Measurements from ENCODE around the gene FAM131C. TPM values are rescaled to one million over a fixed set of nuclear protein-coding genes. Genes with fewer than 3 reads are reported as not detected.
A peak's percentile ranks its signal among the peaks of the same experiment; 100 is the strongest.

FAM131C gene
- total RNA-seq, 1 donor = 0.36 TPM

DNA sequence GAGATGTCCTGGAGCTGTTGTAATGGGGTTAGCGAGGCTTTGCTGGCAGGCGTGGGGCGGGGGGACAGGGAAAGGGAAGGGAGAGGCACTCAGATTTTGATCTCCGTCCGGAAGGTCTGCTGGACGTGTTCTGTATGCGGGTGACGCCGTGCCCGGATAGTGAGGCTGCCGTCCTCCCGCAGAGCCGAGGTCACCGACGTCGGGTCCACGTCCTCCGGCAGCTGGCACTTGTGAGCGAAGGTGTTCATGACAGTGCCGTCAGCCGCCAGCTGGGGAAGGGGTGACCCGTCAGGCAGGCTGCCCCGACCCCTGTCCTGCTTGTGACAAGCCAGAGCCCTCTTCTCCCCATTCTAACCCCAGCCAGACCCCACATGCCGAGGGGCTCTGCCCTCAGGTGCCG lies 58.0 kb downstream of the FAM131C start:
- Histone ChIP-seq H3K36me3 (ENCODE audit: insufficient read depth, low read length) (no peaks in the 10 kb centered on the region), H3K27me3 (ENCODE audit: insufficient read depth, low read length) (no peaks in the 10 kb centered on the region), H3K79me2 (ENCODE audit: insufficient read depth, low read length) (peaks cover 10% of the 10 kb centered on the region), H2AFZ (ENCODE audit: low read length) (no peak overlapping the region), H3K27ac (ENCODE audit: low read depth, low read length) (no peak overlapping the region), H3K4me1 (ENCODE audit: insufficient read depth, low read length) (peaks cover 60% of the 10 kb centered on the region), H4K20me1 (ENCODE audit: insufficient read depth, low read length) (no peaks in the 10 kb centered on the region), H3K4me3 (ENCODE audit: insufficient read depth, low read length) (no peak overlapping the region), H3K4me2 (ENCODE audit: insufficient read depth, low read length) (peak overlapping the region; percentile 84), H3K9me3 (ENCODE audit: low read depth, low read length) (no peaks in the 10 kb centered on the region)
- DNase-seq (ENCODE audit: insufficient read length, low spot score, missing footprints) = peak; percentile 77
- TF ChIP-seq, protein P1, sequence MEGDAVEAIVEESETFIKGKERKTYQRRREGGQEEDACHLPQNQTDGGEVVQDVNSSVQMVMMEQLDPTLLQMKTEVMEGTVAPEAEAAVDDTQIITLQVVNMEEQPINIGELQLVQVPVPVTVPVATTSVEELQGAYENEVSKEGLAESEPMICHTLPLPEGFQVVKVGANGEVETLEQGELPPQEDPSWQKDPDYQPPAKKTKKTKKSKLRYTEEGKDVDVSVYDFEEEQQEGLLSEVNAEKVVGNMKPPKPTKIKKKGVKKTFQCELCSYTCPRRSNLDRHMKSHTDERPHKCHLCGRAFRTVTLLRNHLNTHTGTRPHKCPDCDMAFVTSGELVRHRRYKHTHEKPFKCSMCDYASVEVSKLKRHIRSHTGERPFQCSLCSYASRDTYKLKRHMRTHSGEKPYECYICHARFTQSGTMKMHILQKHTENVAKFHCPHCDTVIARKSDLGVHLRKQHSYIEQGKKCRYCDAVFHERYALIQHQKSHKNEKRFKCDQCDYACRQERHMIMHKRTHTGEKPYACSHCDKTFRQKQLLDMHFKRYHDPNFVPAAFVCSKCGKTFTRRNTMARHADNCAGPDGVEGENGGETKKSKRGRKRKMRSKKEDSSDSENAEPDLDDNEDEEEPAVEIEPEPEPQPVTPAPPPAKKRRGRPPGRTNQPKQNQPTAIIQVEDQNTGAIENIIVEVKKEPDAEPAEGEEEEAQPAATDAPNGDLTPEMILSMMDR (IDR thresholded peaks at IDR 0.05; ENCODE audit: extremely low read depth, low read depth, low read length) = no peak

DNA sequence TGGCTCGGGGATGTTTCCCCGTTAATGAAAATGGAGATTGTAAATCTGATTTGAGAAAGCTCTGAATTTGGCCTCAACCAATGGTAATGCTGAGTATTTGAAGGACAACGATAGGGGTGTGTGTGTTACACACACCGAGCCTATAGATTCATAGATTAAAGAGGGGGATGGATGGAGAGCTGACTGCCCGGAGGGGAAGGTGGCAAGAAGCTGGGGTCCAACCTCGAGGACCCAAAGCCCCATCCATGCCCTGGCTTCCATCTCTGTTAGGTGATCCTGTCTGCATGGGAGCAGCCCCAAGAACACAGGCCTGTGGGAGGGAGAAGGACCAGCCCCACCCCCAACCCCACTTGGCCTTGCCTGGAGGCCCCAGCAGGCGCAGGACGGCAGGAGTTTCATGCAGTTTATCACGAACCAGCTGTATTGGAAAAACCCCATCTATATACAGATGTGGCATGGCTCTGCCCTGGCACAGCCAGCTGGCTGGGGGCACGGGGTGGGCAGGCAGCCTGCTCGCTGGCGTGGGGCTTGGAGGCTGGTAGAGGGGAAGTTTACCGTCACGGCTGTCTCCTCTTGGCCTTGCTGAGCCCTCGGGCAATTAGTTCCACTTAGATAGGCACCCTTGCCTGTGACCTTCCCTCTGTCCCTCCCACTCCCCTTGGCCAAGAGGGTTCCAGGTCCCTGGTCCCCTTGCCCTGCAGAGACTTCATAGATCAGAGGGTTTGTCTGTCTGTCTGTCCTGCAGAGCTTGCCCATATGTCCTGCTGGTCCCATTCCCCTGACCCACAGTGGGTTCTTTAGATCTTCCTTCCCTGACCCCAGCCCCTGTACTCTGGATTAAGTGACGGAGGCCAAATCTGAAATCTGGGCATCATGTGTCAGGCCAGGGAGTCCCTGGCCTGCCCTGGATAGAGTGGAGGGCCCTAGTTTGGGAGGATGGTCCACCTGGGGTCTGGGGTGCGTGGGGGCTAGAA lies 58.7 kb downstream of the FAM131C start:
- Histone ChIP-seq H3K4me2 (ENCODE audit: insufficient read depth, low read length) (no peak overlapping the region), H3K27ac (ENCODE audit: low read depth, low read length) (peak overlapping the region; percentile 43)

DNA sequence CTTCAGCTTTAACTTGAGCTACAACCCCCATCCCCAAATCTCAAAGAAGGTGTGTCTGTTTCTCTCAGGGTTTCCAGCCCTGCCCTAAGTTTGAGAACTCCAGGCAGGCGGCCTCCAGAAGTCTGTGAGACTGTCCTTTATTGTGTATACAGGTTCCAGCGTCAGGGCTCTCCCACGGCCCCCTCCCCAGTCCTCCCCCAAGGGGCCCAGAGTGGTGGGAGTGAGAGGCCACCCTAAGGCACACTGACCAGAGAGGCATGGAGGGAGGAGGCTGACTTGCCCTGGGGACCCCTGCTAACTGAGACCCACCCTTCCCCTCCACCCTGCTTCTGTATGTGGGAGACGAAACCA lies 59.6 kb downstream of the FAM131C start:
- H3K4me2 ChIP-seq (ENCODE audit: insufficient read depth, low read length) = no peak overlapping the region
- peaks cover 10% of the 10 kb centered on the region for H3K79me2 ChIP-seq (ENCODE audit: insufficient read depth, low read length)
- TF ChIP-seq, protein P1 (IDR thresholded peaks at IDR 0.05; ENCODE audit: extremely low read depth, low read depth, low read length) = no peak
- H3K36me3 ChIP-seq (ENCODE audit: insufficient read depth, low read length) = no peaks in the 10 kb centered on the region
- H3K27me3 ChIP-seq (ENCODE audit: insufficient read depth, low read length) = no peaks in the 10 kb centered on the region
- no peak overlapping the region for H3K4me3 ChIP-seq (ENCODE audit: insufficient read depth, low read length)
- H4K20me1 ChIP-seq (ENCODE audit: insufficient read depth, low read length) = no peaks in the 10 kb centered on the region
- no peak overlapping the region for H2AFZ ChIP-seq (ENCODE audit: low read length)
- H3K27ac ChIP-seq (ENCODE audit: low read depth, low read length) = peak overlapping the region; percentile 43
- DNase-seq (ENCODE audit: insufficient read length, low spot score, missing footprints) = peak; percentile 49
- H3K4me1 ChIP-seq (ENCODE audit: insufficient read depth, low read length) = peaks cover 44% of the 10 kb centered on the region
- no peaks in the 10 kb centered on the region for H3K9me3 ChIP-seq (ENCODE audit: low read depth, low read length)

More for the DNA sequence above, 58.7 kb downstream of the FAM131C start:
- H3K4me3 ChIP-seq (ENCODE audit: insufficient read depth, low read length) = no peak overlapping the region
- H4K20me1 ChIP-seq (ENCODE audit: insufficient read depth, low read length) = no peaks in the 10 kb centered on the region
- no peaks in the 10 kb centered on the region for H3K36me3 ChIP-seq (ENCODE audit: insufficient read depth, low read length)
- peaks cover 10% of the 10 kb centered on the region for H3K79me2 ChIP-seq (ENCODE audit: insufficient read depth, low read length)
- TF ChIP-seq, protein P1 (IDR thresholded peaks at IDR 0.05; ENCODE audit: extremely low read depth, low read depth, low read length) = no peak
- no peaks in the 10 kb centered on the region for H3K27me3 ChIP-seq (ENCODE audit: insufficient read depth, low read length)
- peak; percentile 76 for DNase-seq (ENCODE audit: insufficient read length, low spot score, missing footprints)
- peaks cover 53% of the 10 kb centered on the region for H3K4me1 ChIP-seq (ENCODE audit: insufficient read depth, low read length)
- no peak overlapping the region for H2AFZ ChIP-seq (ENCODE audit: low read length)
- H3K9me3 ChIP-seq (ENCODE audit: low read depth, low read length) = no peaks in the 10 kb centered on the region

DNA sequence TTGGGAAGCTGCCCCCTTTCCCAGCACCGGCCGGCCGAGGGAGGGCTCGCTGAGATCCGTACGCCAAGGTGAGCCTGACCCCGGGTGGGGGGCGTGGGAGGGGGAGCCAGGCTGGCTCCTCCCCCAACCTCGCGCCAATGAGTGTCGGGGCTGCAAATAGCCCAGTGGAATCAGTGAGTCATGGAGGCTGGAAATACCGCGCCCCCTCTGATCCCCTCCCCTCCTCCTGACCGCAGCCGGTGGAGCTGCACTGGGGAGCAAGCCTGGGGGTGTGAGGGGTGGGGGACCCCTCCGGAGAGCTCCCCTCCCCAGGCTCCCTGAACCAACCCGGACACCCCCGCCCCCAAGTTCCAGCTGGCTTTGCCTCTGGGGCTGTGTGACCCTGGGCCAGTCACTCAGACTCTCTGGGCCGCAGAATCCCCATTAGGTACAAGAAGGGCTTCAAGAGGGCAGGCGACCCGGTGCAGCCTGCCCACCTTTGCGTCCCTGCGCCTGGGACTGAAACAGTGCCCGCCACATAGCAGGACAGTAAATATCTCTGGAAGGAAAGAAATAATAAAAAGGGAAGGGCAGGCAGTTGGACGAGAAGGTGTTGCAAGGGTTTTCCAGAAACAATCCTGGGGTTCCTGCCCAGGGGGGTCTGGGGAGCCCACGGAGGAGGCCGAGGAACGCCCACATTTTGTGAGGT lies 60.1 kb downstream of the FAM131C start:
- H3K27me3 ChIP-seq (ENCODE audit: insufficient read depth, low read length) = no peaks in the 10 kb centered on the region
- H4K20me1 ChIP-seq (ENCODE audit: insufficient read depth, low read length) = no peaks in the 10 kb centered on the region
- H3K36me3 ChIP-seq (ENCODE audit: insufficient read depth, low read length) = no peaks in the 10 kb centered on the region
- TF ChIP-seq, protein P1 (IDR thresholded peaks at IDR 0.05; ENCODE audit: extremely low read depth, low read depth, low read length) = no peak
- peaks cover 10% of the 10 kb centered on the region for H3K79me2 ChIP-seq (ENCODE audit: insufficient read depth, low read length)
- DNase-seq (ENCODE audit: insufficient read length, low spot score, missing footprints) = peak; percentile 98
- peak overlapping the region; percentile 41 for H3K4me2 ChIP-seq (ENCODE audit: insufficient read depth, low read length)
- peaks cover 39% of the 10 kb centered on the region for H3K4me1 ChIP-seq (ENCODE audit: insufficient read depth, low read length)
- peak overlapping the region; percentile 65 for H3K4me3 ChIP-seq (ENCODE audit: insufficient read depth, low read length)
- H2AFZ ChIP-seq (ENCODE audit: low read length) = no peak overlapping the region
- H3K27ac ChIP-seq (ENCODE audit: low read depth, low read length) = peak overlapping the region; percentile 43
- H3K9me3 ChIP-seq (ENCODE audit: low read depth, low read length) = no peaks in the 10 kb centered on the region

Measured in osteoblast (primary cell).